NCI-H446 treated with DMSO at 0.1 percent for 48 hours (cell line): Measurements from ENCODE around the gene SYT7.

Source experiments
- DNase-seq: peaks from one replicate; lab custom pipeline; 2025; lab: John Stamatoyannopoulos, UW

Gene SYT7

GRCh38 chr11:61536676-61537270 lies 44.1 kb downstream of the SYT7 start:
- no peak for DNase-seq

- DNase-seq = no peak
Observed at GRCh38 chr11:61535998-61536675, 44.7 kb downstream of the SYT7 start.

- DNase-seq = no peak
Observed at GRCh38 chr11:61534933-61535839, 45.7 kb downstream of the SYT7 start.

- no peak for DNase-seq
Observed at GRCh38 chr11:61534025-61534932, 46.6 kb downstream of the SYT7 start.

GRCh38 chr11:61533401-61533800 lies 47.5 kb downstream of the SYT7 start:
- no peak for DNase-seq

- DNase-seq = no peak
Observed at GRCh38 chr11:61533039-61533375, 47.9 kb downstream of the SYT7 start.

GRCh38 chr11:61532134-61533038 lies 48.5 kb downstream of the SYT7 start:
- no peak for DNase-seq

- DNase-seq = no peak
Observed at GRCh38 chr11:61531044-61531443, 49.8 kb downstream of the SYT7 start.

- no peak for DNase-seq
Observed at GRCh38 chr11:61529537-61530225, 51.2 kb downstream of the SYT7 start.

- no peak for DNase-seq
Observed at GRCh38 chr11:61528114-61528513, 52.8 kb downstream of the SYT7 start.

GRCh38 chr11:61526956-61527731 lies 53.7 kb downstream of the SYT7 start:
- DNase-seq = no peak

- no peak for DNase-seq
Observed at GRCh38 chr11:61526229-61526628, 54.6 kb downstream of the SYT7 start.

- DNase-seq = no peak
Observed at GRCh38 chr11:61524963-61525587, 55.8 kb downstream of the SYT7 start.

GRCh38 chr11:61524446-61524845 lies 56.4 kb downstream of the SYT7 start:
- DNase-seq = no peak

GRCh38 chr11:61522881-61523280 lies 58.0 kb downstream of the SYT7 start:
- DNase-seq = no peak

GRCh38 chr11:61518032-61518795 lies 62.7 kb downstream of the SYT7 start:
- DNase-seq = no peak

- no peak for DNase-seq
Observed at GRCh38 chr11:61516675-61517572, 64.0 kb downstream of the SYT7 start.
